ENCODE results near the gene ATP8B1. TPM values are rescaled to one million over a fixed set of nuclear protein-coding genes. Genes with fewer than 3 reads are reported as not detected.

Gene ATP8B1
- total RNA-seq, 1 donor from 2014 or later = 30.9 TPM

DNA sequence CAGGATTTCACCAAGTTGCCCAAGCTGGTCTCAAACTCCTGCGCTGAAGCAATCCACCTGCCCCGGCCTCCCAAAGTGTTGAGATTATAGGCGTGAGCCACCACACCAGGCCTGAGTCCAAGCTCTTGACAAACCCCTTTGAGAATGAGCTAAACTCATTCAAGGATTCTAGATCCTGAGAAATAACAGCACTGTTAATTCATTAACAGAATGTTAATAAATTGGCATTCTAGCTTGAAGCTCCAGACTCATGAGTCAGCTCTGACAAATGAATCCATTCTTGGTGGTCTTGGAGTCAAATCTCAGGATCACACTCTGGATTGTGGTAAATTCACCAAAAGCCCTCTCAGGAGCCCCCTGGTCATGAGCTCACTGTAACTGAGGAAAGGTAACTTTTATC lies 183.2 kb downstream of the ATP8B1 start:
- no peak for DNase-seq (ENCODE audit: low spot score in 2 of 2)
- Histone ChIP-seq H3K4me1 (peaks cover 0 to 7% of the 10 kb centered on the region in 2 donors), H3K4me3 (no peak overlapping the region), H3K36me3 (peaks cover 3 to 17% of the 10 kb centered on the region in 2 donors), H3K27ac (no peak overlapping the region), H3K27me3 (no peaks in the 10 kb centered on the region), H3K9me3 (no peaks in the 10 kb centered on the region)
- intact Hi-C loops (cut with DNase I) = loop anchor here (5.0 kb wide), 3 partner anchors 33 to 502 kb away; partner anchors contain the start of genes FECH and NEDD4L
- TF ChIP-seq, protein P1, sequence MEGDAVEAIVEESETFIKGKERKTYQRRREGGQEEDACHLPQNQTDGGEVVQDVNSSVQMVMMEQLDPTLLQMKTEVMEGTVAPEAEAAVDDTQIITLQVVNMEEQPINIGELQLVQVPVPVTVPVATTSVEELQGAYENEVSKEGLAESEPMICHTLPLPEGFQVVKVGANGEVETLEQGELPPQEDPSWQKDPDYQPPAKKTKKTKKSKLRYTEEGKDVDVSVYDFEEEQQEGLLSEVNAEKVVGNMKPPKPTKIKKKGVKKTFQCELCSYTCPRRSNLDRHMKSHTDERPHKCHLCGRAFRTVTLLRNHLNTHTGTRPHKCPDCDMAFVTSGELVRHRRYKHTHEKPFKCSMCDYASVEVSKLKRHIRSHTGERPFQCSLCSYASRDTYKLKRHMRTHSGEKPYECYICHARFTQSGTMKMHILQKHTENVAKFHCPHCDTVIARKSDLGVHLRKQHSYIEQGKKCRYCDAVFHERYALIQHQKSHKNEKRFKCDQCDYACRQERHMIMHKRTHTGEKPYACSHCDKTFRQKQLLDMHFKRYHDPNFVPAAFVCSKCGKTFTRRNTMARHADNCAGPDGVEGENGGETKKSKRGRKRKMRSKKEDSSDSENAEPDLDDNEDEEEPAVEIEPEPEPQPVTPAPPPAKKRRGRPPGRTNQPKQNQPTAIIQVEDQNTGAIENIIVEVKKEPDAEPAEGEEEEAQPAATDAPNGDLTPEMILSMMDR (IDR thresholded peaks at IDR 0.05) = no peak

DNA sequence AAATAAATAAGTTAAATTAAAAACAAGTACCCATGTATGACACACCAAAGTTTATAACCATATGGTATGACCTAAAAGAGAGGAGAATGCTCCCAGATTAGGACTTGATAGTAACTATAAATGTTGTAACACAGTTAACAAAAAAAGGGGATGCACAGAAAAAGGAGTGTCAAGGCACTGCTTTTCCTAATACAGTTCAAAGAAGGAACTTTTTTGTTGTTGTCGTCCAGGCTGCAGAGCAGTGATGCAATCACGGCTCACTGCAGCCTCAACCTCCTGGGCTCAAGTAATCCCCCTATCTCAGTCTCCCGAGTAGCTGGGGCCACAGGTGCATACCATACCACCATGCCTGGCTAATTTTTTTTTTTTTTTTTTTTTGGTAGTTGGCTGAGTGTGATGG lies 184.2 kb downstream of the ATP8B1 start:
- DNase-seq (ENCODE audit: low spot score in 2 of 2) = no peak
- peaks cover 12 to 26% of the 10 kb centered on the region in 2 donors for H3K36me3 ChIP-seq
- H3K4me1 ChIP-seq = peaks cover 0 to 7% of the 10 kb centered on the region in 2 donors

DNA sequence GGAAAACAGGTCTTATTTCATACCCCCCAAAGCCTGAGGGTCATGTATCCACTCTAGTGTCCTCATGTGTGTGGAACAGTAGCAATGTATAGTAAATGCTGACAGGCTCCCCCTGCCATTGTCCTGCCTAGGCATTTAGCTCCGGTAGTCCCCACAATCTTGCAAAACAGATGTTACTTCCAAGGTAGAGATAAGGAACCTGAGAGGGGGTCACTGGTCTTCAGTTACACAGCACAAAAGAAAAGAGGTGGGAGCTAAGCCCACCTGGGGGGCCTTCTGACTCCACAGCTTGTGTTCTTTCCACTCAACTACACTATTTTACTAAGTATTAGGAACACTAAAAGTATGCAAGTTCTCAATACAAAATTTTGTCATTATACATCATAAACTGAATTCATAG lies 199.2 kb downstream of the ATP8B1 start:
- H3K36me3 ChIP-seq = peaks cover 73 to 77% of the 10 kb centered on the region in 2 donors
- no peak overlapping the region for H3K27ac ChIP-seq
- H3K4me3 ChIP-seq = no peak overlapping the region
- H3K4me1 ChIP-seq = no peaks in the 10 kb centered on the region
- intact Hi-C loops (cut with DNase I) = no loop called here
- DNase-seq (ENCODE audit: low spot score in 2 of 2) = no peak
- no peaks in the 10 kb centered on the region for H3K27me3 ChIP-seq
- TF ChIP-seq, protein P1 (IDR thresholded peaks at IDR 0.05) = no peak
- H3K9me3 ChIP-seq = no peaks in the 10 kb centered on the region

More for the DNA sequence above, 184.2 kb downstream of the ATP8B1 start:
- TF ChIP-seq, protein P1 (IDR thresholded peaks at IDR 0.05) = no peak
- H3K9me3 ChIP-seq = no peaks in the 10 kb centered on the region
- intact Hi-C loops (cut with DNase I) = no loop called here
- H3K27me3 ChIP-seq = no peaks in the 10 kb centered on the region
- H3K27ac ChIP-seq = no peak overlapping the region
- no peak overlapping the region for H3K4me3 ChIP-seq

Other genes starting within 250 kb of the ATP8B1 start
- 33.0 TPM for gene FECH, start 216.6 kb downstream of the ATP8B1 start, total RNA-seq
- 44.0 TPM for gene NARS1, start 181.5 kb downstream of the ATP8B1 start, total RNA-seq
- gene NEDD4L, start 240.9 kb upstream of the ATP8B1 start, total RNA-seq = 15.6 TPM